HepG2 (cell line): ENCODE measurements around the gene WARS2. TPM values are rescaled to one million over a fixed set of nuclear protein-coding genes. Genes with fewer than 3 reads are reported as not detected.
"Not testable (repeated sequence)": the region's sequence is repeated elsewhere in the genome, so short reads cannot be mapped to it uniquely, and the experiment has no call there.

Experiments
- ATAC-seq: fragments of 200-7000 bp; cut with Tn5 transposase; 3 replicates; pipeline ENCODE4 v1.9.1; 2020; ENCODE audit warnings: mild to moderate bottlenecking, moderate library complexity
- BruUV-seq: library from RNA; stranded (reverse); fragments of 400-500 nt; replicated peaks from 2 replicates; lab custom pipeline; 2021; lab: Mats Ljungman, UMichigan
- CTCF ChIA-PET: fragments of 300-600 bp; formaldehyde crosslinking; extraction: SDS; loops from one replicate; lab custom pipeline; 2021; ENCODE audit warnings: low total read pairs, inconsistent platforms, low intra/inter-chr PET ratio; lab: Yijun Ruan, JAX
- POLR2A ChIA-PET: fragments of 350-600 bp; sonication (Branson Sonifier 250); formaldehyde crosslinking; loops from one replicate; lab custom pipeline; 2020; ENCODE audit warnings: antibody characterized with exemption, inconsistent platforms; lab: Yijun Ruan, JAX
- DNase-seq: peaks from one replicate; pipeline ENCODE4 v3.0.0-alpha.2; 2015; ENCODE audit warnings: low spot score
- FAIRE-seq: peaks from 3 replicates; lab custom pipeline; 2011; peaks lifted over from hg19 to GRCh38; lab: Jason Lieb, UNC
- H2AFZ ChIP-seq: one replicate; pipeline ENCODE4 v1.6.1; 2011; ENCODE audit warnings: low read length, inconsistent platforms
- H3K27ac ChIP-seq: fragments of 300-600 bp; 3 replicates; pipeline ENCODE4 v1.8.0; 2011; ENCODE audit warnings: mixed run types, mild to moderate bottlenecking, mixed read lengths, low read length, inconsistent platforms; ENCODE audit not compliant: insufficient read depth; ENCODE audit errors: extremely low read length
- H3K27me3 ChIP-seq, 2 experiments: fragments of 200-600 bp in 1 of 2; 2 replicates in 1 of 2; 3 replicates in 1 of 2; pipeline versions ENCODE4 v1.6.0 to v1.8.0; 2011; ENCODE audit warnings: low read length in 2 of 2, mild to moderate bottlenecking in 2 of 2, moderate library complexity in 2 of 2, inconsistent platforms in 1 of 2; ENCODE audit not compliant: insufficient read depth in 2 of 2, control insufficient read depth in 1 of 2
- H3K36me3 ChIP-seq, 2 experiments: fragments of 200-600 bp in 1 of 2; replicated peaks in 1 of 2; 2 replicates in 1 of 2; 3 replicates in 1 of 2; pipeline versions ENCODE4 v1.5.1 to v1.8.0; 2011; ENCODE audit warnings: low read length in 2 of 2, inconsistent platforms in 1 of 2; ENCODE audit not compliant: insufficient read depth in 2 of 2, control insufficient read depth in 1 of 2
- H3K4me1 ChIP-seq: 2 replicates; pipeline ENCODE4 v1.5.1; 2012; ENCODE audit warnings: low read length, inconsistent platforms; ENCODE audit not compliant: insufficient read depth
- H3K4me2 ChIP-seq: 2 replicates; pipeline ENCODE4 v1.6.0; 2011; ENCODE audit warnings: low read depth, low read length, inconsistent platforms
- H3K4me3 ChIP-seq, 3 experiments: fragments of 200-600 bp in 1 of 3; sonication (generic), shearing (Covaris generic) in 1 of 3; replicated peaks in 1 of 3; 2 replicates each; pipeline ENCODE4 v1.5.1; 2011 to 2016; ENCODE audit warnings: low read length in 3 of 3, inconsistent platforms in 2 of 3, low read depth in 2 of 3, mild to moderate bottlenecking in 2 of 3, control low read depth in 1 of 3, mixed read lengths in 1 of 3; ENCODE audit not compliant: insufficient read depth in 1 of 3
- H3K79me2 ChIP-seq: one replicate; pipeline ENCODE4 v1.6.1; 2011; ENCODE audit warnings: low read length, inconsistent platforms; ENCODE audit not compliant: insufficient read depth
- H3K9ac ChIP-seq: 2 replicates; pipeline ENCODE4 v1.6.0; 2011; ENCODE audit warnings: mild to moderate bottlenecking, low read depth, low read length, inconsistent platforms; ENCODE audit not compliant: insufficient read depth
- H3K9me3 ChIP-seq: 2 replicates; pipeline ENCODE4 v1.5.1; 2012; ENCODE audit warnings: mild to moderate bottlenecking, low read length
- H4K20me1 ChIP-seq: 2 replicates; pipeline ENCODE4 v1.6.0; 2011; ENCODE audit warnings: inconsistent platforms, mild to moderate bottlenecking, low read length, moderate library complexity; ENCODE audit not compliant: insufficient read depth
- MAFF ChIP-seq: IDR thresholded peaks from 2 replicates; pipeline ENCODE4 v1.6.1; 2011; ENCODE audit warnings: low read depth, low read length, improper control_type of control experiment
- MAFK ChIP-seq, 2 experiments: IDR thresholded peaks in 1 of 2; conservative IDR thresholded peaks in 1 of 2; 2 replicates each; pipeline ENCODE4 v1.6.1; 2011; ENCODE audit warnings: improper control_type of control experiment in 2 of 2, low read length in 2 of 2
- MBNL3 ChIP-seq: fragments of 250-450 bp; sonication (Bioruptor Pico); conservative IDR thresholded peaks from 2 replicates; pipeline ENCODE4 v1.8.0; 2022; ENCODE audit warnings: mild to moderate bottlenecking, inconsistent platforms
- NRL ChIP-seq: sonication (generic); formaldehyde crosslinking; IDR thresholded peaks from 2 replicates; pipeline ENCODE4 v1.5.0; 2020; ENCODE audit warnings: missing genetic modification reagents, mild to moderate bottlenecking, moderate library complexity, borderline replicate concordance
- ZNF317 ChIP-seq: sonication (generic); formaldehyde crosslinking; IDR thresholded peaks from 2 replicates; pipeline ENCODE4 v1.5.0; 2020; ENCODE audit warnings: mild to moderate bottlenecking, missing genetic modification reagents
- ZNF431 ChIP-seq: sonication (generic); formaldehyde crosslinking; IDR thresholded peaks from 2 replicates; pipeline ENCODE4 v1.9.0; 2022; ENCODE audit warnings: missing genetic modification reagents, low read depth, mild to moderate bottlenecking, borderline replicate concordance
- ZNF557 ChIP-seq: sonication (generic); formaldehyde crosslinking; IDR thresholded peaks from 2 replicates; pipeline ENCODE4 v1.4.0; 2020; ENCODE audit warnings: missing genetic modification reagents
- WGBS: methylation state at CpG from one replicate; pipeline ENCODE4 v1.1.6; 2017; ENCODE audit warnings: low lambda C conversion rate; 5-methylcytosine and 5-hydroxymethylcytosine counted together
- in situ Hi-C: cut with HindIII; loops from 2 replicates; pipeline ENCODE4 v1.10.0; 2017; ENCODE audit warnings: low pct_unique_long_range_greater_than_20kb; ENCODE audit not compliant: extremely low pct_ligation_motif_present
- intact Hi-C: fragments of 100-400 bp; cut with micrococcal nuclease; formaldehyde crosslinking; loops from one replicate; pipeline ENCODE4 v1.10.0; 2022; ENCODE audit not compliant: unreplicated experiment
- polyA plus RNA-seq, 8 experiments: library from polyadenylated mRNA; depleted of rRNA in 3 of 8; stranded (reverse) in 7 of 8; unstranded in 1 of 8; fragments of >200 nt; fragmentation: Illumina TruSeq in 4 of 8; extraction: Trizol in 4 of 8; gene quantifications; 2 replicates each; pipeline versions ENCODE4 v1.2.1 to v1.2.3, GENCODE V29; 2011 to 2016; ENCODE audit warnings: low read depth in 4 of 8, missing spikeins in 1 of 8, mixed read lengths in 1 of 8; ENCODE audit not compliant: insufficient read depth in 1 of 8
- total RNA-seq, 5 experiments: library from RNA; depleted of rRNA; stranded (reverse); fragments of >200 nt; fragmentation: Illumina TruSeq; extraction: Trizol; gene quantifications; 2 replicates each; pipeline ENCODE4 v1.2.3, GENCODE V29; 2016; ENCODE audit warnings: low read depth in 1 of 5
- TF ChIP-seq, protein P1 (sequence below): sonication (generic); formaldehyde crosslinking; IDR thresholded peaks from 2 replicates; pipeline ENCODE4 v1.4.0; 2020; ENCODE audit warnings: missing genetic modification reagents, borderline replicate concordance

WARS2 gene
- total and polyA plus RNA-seq, 2 of the 13 experiments (the other 11 are each of a cell fraction or from before 2014, with no cell fraction given): 12.4 to 18.8 TPM

DNA sequence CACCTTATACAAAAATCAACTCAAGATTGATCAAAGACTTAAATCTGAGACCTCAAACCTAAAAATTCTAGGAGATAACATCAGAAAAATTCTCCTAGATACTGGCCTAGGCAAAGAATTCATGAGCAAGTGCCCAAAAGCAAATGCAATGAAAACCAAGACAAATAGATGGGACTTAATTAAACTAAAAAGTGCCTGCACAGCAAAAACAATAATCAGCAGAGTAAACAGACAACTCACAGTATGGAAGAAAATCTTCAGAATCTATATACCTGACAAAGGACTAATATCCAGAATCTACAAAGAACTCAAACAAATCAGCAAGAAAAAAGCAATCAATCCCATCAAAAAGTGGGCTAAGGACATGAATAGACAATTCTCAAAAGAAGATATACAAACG, 18.6 kb downstream of the WARS2 start:
- 82% methylated on average over 1 of the region's 1 CpG for WGBS
- CTCF ChIA-PET, H4K20me1 ChIP-seq, intact Hi-C loops, H3K9me3 ChIP-seq, H3K4me1 ChIP-seq, H3K79me2 ChIP-seq, H3K4me2 ChIP-seq, H2AFZ ChIP-seq, H3K36me3 ChIP-seq, in situ Hi-C loops, H3K27me3 ChIP-seq, DNase-seq, FAIRE-seq, H3K4me3 ChIP-seq, POLR2A ChIA-PET, H3K27ac ChIP-seq, ATAC-seq, BruUV-seq, H3K9ac ChIP-seq: not testable (repeated sequence)
- peak; percentile 59 for TF ChIP-seq MAFF
- TF ChIP-seq MAFK (conservative IDR thresholded peaks at IDR 0.05 in 1 of 2, IDR thresholded peaks at IDR 0.05 in 1 of 2; ENCODE audit: low read length in 2 of 2): peak; percentile 47 to 75; a peak in 3 of 4 replicates

DNA sequence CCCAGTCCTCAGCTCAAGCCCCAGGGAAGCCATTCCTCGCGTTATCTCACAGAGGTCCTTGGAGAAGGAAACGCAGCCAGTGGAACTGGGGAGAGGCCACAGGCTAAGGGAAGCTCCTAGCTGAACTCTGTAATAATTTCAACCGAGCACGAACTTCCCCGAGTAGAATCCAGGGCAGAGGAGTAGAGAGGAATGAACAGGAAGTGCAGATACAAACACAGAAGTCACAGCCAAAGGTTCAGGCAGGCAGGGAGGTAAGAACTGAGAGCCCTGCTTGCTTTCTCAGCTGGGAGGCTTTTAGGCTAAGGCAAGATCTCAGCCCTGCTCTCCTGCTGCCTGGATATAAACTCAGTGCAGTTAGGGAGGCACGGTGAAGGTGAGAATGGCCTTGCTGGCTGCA, 23.7 kb downstream of the WARS2 start:
- ATAC-seq (no peak; the same call in 2 of the 3 replicates), DNase-seq (no peak), FAIRE-seq (no peak)
- WGBS: 77% methylated on average over 7 of the region's 7 CpGs
- BruUV-seq: no TSS peak
- Histone ChIP-seq H2AFZ (no peak overlapping the region), H3K4me2 (no peak overlapping the region), H3K36me3 (no peaks in the 10 kb centered on the region), H3K9ac (no peak overlapping the region), H3K79me2 (no peaks in the 10 kb centered on the region), H4K20me1 (no peaks in the 10 kb centered on the region), H3K27ac (no peak overlapping the region), H3K9me3 (no peaks in the 10 kb centered on the region), H3K27me3 (no peaks in the 10 kb centered on the region; a peak in 1 of 5 replicates), H3K4me3 (no peak overlapping the region), H3K4me1 (no peaks in the 10 kb centered on the region)
- intact Hi-C loops: no loop called here
- ChIA-PET CTCF (no interaction called here), POLR2A (no interaction called here)
- in situ Hi-C loops: no loop called here
- no peak for TF ChIP-seq MBNL3 (CRISPR knock-in tag)
- TF ChIP-seq NRL: no peak
- no peak for TF ChIP-seq ZNF431 (CRISPR knock-in tag)
- TF ChIP-seq ZNF317 (CRISPR knock-in tag): no peak
- TF ChIP-seq, protein P1, sequence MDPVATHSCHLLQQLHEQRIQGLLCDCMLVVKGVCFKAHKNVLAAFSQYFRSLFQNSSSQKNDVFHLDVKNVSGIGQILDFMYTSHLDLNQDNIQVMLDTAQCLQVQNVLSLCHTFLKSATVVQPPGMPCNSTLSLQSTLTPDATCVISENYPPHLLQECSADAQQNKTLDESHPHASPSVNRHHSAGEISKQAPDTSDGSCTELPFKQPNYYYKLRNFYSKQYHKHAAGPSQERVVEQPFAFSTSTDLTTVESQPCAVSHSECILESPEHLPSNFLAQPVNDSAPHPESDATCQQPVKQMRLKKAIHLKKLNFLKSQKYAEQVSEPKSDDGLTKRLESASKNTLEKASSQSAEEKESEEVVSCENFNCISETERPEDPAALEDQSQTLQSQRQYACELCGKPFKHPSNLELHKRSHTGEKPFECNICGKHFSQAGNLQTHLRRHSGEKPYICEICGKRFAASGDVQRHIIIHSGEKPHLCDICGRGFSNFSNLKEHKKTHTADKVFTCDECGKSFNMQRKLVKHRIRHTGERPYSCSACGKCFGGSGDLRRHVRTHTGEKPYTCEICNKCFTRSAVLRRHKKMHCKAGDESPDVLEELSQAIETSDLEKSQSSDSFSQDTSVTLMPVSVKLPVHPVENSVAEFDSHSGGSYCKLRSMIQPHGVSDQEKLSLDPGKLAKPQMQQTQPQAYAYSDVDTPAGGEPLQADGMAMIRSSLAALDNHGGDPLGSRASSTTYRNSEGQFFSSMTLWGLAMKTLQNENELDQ: no peak
- no peak for TF ChIP-seq ZNF557 (CRISPR knock-in tag)
